AG10803 (cell line): ENCODE measurements around the gene PCSK6.

Source experiments
- DNase-seq: peaks from one replicate; pipeline ENCODE4 v3.0.0; 2010; ENCODE audit warnings: low read depth
- H3K4me3 ChIP-seq: 2 replicates; pipeline ENCODE4 v1.5.1; 2011; ENCODE audit warnings: mild to moderate bottlenecking, low read length, control low read depth
- CTCF ChIP-seq: conservative IDR thresholded peaks from 2 replicates; pipeline ENCODE4 v1.5.1; 2011; ENCODE audit warnings: mild to moderate bottlenecking, low read length, control low read depth, inconsistent platforms

Gene PCSK6

GRCh38 chr15:101272584-101272983 lies 216.9 kb downstream of the PCSK6 start:
- no peak for TF ChIP-seq CTCF
- no peak for DNase-seq

GRCh38 chr15:101269479-101270223 lies 219.9 kb downstream of the PCSK6 start:
- no peak overlapping the region for H3K4me3 ChIP-seq
- no peak for DNase-seq
- TF ChIP-seq CTCF = peak; percentile 47

More at GRCh38 chr15:101272584-101272983, 216.9 kb downstream of the PCSK6 start:
- H3K4me3 ChIP-seq = no peak overlapping the region

GRCh38 chr15:101267320-101268104 lies 222.0 kb downstream of the PCSK6 start:
- peak; percentile 15; the same call in 1 of the 2 replicates for TF ChIP-seq CTCF
- H3K4me3 ChIP-seq = peak overlapping the region; percentile 18
- DNase-seq = peak; percentile 99

GRCh38 chr15:101266787-101267186 lies 222.7 kb downstream of the PCSK6 start:
- H3K4me3 ChIP-seq = peak overlapping the region; percentile 21
- DNase-seq = no peak
- TF ChIP-seq CTCF = no peak

- DNase-seq = peak; percentile 89
- H3K4me3 ChIP-seq = no peak overlapping the region
- TF ChIP-seq CTCF = no peak
These were observed 223.5 kb downstream of the PCSK6 start for GRCh38 chr15:101266034-101266433.

GRCh38 chr15:101264911-101265641 lies 224.4 kb downstream of the PCSK6 start:
- TF ChIP-seq CTCF = no peak
- no peak for DNase-seq
- H3K4me3 ChIP-seq = no peak overlapping the region
